GM12878 (cell line): ENCODE measurements around the gene PDE9A.

Experiments
- BACH1 ChIP-seq: fragments of 450-650 bp; IDR thresholded peaks from 2 replicates; pipeline ENCODE4 v1.6.1; 2017; ENCODE audit warnings: mild to moderate bottlenecking, borderline replicate concordance
- JUND ChIP-seq: IDR thresholded peaks from 2 replicates; pipeline ENCODE4 v1.6.1; 2012; ENCODE audit warnings: low read depth, mild to moderate bottlenecking, low read length, improper control_type of control experiment, moderate library complexity
- MEF2A ChIP-seq: IDR thresholded peaks from 2 replicates; pipeline ENCODE4 v1.6.1; 2011; ENCODE audit warnings: low read depth, mild to moderate bottlenecking, low read length, moderate library complexity; ENCODE audit not compliant: insufficient read depth
- POLR2A ChIP-seq: IDR thresholded peaks from 2 replicates; pipeline ENCODE4 v1.6.1; 2011; ENCODE audit warnings: low read depth, mild to moderate bottlenecking, low read length
- SMC3 ChIP-seq: IDR thresholded peaks from 2 replicates; pipeline ENCODE4 v1.6.1; 2011; ENCODE audit warnings: low read length, improper control_type of control experiment, borderline replicate concordance
- ZNF24 ChIP-seq: fragments of 450-650 bp; IDR thresholded peaks from 2 replicates; pipeline ENCODE4 v1.6.1; 2017; ENCODE audit warnings: antibody characterized with exemption, mild to moderate bottlenecking
- ZNF274 ChIP-seq: IDR thresholded peaks from one replicate; pipeline ENCODE4 v1.8.0; 2011; ENCODE audit not compliant: insufficient read length, insufficient read depth
- TF ChIP-seq, protein P1 (sequence below), 3 experiments: IDR thresholded peaks in 2 of 3; conservative IDR thresholded peaks in 1 of 3; 2 replicates each; pipeline ENCODE4 v1.5.1; 2011; ENCODE audit warnings: low read depth in 3 of 3, low read length in 3 of 3, mild to moderate bottlenecking in 3 of 3, control low read depth in 2 of 3, moderate library complexity in 2 of 3, inconsistent platforms in 1 of 3, mixed read lengths in 1 of 3; ENCODE audit not compliant: control insufficient read depth in 2 of 3, insufficient read depth in 1 of 3; ENCODE audit errors: extremely low read depth in 1 of 3
- TF ChIP-seq, protein P2 (sequence below): IDR thresholded peaks from 2 replicates; pipeline ENCODE4 v1.6.1; 2012; ENCODE audit warnings: low read depth, low read length, improper control_type of control experiment
- TF ChIP-seq, protein P3 (sequence below): IDR thresholded peaks from 2 replicates; pipeline ENCODE4 v1.6.1; 2011; ENCODE audit warnings: low read depth, low read length, improper control_type of control experiment, borderline replicate concordance
- TF ChIP-seq, protein P4 (sequence below): fragments of 450-650 bp; IDR thresholded peaks from 2 replicates; pipeline ENCODE4 v1.6.1; 2017; ENCODE audit warnings: antibody characterized with exemption, mild to moderate bottlenecking, moderate library complexity
- TF ChIP-seq, protein P5 (sequence below): IDR thresholded peaks from 2 replicates; pipeline ENCODE4 v1.6.1; 2012; ENCODE audit warnings: low read length, inconsistent platforms
- TF ChIP-seq, protein P6 (sequence below): IDR thresholded peaks from 2 replicates; pipeline ENCODE4 v1.6.1; 2012; ENCODE audit warnings: low read depth, low read length, improper control_type of control experiment

DNA sequence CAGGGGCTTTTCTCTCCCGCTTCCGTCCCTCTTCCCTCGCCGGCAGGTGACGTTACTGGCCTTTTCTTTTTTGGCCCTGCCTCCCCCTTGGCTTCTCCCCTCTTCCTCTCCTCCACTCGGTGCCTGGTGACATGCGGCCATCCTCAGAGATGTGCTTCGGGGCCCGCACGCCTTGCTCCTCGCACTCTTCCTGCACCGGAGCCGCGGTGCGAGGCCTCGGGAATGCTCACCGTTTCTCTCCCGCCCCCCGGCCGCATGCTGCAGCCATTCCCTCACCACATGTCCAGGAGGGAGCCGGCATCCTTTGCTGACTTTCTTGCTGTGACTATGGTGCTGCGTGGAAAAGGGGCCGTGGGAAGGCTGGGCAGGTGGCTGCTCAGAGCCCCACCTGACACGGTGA is 39.3 kb downstream of the PDE9A start:
- TF ChIP-seq, protein P1, sequence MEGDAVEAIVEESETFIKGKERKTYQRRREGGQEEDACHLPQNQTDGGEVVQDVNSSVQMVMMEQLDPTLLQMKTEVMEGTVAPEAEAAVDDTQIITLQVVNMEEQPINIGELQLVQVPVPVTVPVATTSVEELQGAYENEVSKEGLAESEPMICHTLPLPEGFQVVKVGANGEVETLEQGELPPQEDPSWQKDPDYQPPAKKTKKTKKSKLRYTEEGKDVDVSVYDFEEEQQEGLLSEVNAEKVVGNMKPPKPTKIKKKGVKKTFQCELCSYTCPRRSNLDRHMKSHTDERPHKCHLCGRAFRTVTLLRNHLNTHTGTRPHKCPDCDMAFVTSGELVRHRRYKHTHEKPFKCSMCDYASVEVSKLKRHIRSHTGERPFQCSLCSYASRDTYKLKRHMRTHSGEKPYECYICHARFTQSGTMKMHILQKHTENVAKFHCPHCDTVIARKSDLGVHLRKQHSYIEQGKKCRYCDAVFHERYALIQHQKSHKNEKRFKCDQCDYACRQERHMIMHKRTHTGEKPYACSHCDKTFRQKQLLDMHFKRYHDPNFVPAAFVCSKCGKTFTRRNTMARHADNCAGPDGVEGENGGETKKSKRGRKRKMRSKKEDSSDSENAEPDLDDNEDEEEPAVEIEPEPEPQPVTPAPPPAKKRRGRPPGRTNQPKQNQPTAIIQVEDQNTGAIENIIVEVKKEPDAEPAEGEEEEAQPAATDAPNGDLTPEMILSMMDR (IDR thresholded peaks at IDR 0.05 in 2 of 3, conservative IDR thresholded peaks at IDR 0.05 in 1 of 3; ENCODE audit: control insufficient read depth in 2 of 3, extremely low read depth in 1 of 3, insufficient read depth in 1 of 3, low read depth in 3 of 3, low read length in 3 of 3): no peak
- TF ChIP-seq MEF2A (no peak), SMC3 (no peak), BACH1 (no peak), ZNF274 (no peak), ZNF24 (no peak), JUND (no peak), POLR2A (no peak)
- TF ChIP-seq, protein P2, sequence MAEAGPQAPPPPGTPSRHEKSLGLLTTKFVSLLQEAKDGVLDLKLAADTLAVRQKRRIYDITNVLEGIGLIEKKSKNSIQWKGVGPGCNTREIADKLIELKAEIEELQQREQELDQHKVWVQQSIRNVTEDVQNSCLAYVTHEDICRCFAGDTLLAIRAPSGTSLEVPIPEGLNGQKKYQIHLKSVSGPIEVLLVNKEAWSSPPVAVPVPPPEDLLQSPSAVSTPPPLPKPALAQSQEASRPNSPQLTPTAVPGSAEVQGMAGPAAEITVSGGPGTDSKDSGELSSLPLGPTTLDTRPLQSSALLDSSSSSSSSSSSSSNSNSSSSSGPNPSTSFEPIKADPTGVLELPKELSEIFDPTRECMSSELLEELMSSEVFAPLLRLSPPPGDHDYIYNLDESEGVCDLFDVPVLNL: no peak
- TF ChIP-seq, protein P3, sequence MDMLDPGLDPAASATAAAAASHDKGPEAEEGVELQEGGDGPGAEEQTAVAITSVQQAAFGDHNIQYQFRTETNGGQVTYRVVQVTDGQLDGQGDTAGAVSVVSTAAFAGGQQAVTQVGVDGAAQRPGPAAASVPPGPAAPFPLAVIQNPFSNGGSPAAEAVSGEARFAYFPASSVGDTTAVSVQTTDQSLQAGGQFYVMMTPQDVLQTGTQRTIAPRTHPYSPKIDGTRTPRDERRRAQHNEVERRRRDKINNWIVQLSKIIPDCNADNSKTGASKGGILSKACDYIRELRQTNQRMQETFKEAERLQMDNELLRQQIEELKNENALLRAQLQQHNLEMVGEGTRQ: no peak
- TF ChIP-seq, protein P4, sequence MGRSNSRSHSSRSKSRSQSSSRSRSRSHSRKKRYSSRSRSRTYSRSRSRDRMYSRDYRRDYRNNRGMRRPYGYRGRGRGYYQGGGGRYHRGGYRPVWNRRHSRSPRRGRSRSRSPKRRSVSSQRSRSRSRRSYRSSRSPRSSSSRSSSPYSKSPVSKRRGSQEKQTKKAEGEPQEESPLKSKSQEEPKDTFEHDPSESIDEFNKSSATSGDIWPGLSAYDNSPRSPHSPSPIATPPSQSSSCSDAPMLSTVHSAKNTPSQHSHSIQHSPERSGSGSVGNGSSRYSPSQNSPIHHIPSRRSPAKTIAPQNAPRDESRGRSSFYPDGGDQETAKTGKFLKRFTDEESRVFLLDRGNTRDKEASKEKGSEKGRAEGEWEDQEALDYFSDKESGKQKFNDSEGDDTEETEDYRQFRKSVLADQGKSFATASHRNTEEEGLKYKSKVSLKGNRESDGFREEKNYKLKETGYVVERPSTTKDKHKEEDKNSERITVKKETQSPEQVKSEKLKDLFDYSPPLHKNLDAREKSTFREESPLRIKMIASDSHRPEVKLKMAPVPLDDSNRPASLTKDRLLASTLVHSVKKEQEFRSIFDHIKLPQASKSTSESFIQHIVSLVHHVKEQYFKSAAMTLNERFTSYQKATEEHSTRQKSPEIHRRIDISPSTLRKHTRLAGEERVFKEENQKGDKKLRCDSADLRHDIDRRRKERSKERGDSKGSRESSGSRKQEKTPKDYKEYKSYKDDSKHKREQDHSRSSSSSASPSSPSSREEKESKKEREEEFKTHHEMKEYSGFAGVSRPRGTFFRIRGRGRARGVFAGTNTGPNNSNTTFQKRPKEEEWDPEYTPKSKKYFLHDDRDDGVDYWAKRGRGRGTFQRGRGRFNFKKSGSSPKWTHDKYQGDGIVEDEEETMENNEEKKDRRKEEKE: no peak
- TF ChIP-seq, protein P5, sequence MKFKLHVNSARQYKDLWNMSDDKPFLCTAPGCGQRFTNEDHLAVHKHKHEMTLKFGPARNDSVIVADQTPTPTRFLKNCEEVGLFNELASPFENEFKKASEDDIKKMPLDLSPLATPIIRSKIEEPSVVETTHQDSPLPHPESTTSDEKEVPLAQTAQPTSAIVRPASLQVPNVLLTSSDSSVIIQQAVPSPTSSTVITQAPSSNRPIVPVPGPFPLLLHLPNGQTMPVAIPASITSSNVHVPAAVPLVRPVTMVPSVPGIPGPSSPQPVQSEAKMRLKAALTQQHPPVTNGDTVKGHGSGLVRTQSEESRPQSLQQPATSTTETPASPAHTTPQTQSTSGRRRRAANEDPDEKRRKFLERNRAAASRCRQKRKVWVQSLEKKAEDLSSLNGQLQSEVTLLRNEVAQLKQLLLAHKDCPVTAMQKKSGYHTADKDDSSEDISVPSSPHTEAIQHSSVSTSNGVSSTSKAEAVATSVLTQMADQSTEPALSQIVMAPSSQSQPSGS: no peak
- TF ChIP-seq, protein P6, sequence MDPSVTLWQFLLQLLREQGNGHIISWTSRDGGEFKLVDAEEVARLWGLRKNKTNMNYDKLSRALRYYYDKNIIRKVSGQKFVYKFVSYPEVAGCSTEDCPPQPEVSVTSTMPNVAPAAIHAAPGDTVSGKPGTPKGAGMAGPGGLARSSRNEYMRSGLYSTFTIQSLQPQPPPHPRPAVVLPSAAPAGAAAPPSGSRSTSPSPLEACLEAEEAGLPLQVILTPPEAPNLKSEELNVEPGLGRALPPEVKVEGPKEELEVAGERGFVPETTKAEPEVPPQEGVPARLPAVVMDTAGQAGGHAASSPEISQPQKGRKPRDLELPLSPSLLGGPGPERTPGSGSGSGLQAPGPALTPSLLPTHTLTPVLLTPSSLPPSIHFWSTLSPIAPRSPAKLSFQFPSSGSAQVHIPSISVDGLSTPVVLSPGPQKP: no peak
